Activated CD4-positive, alpha-beta T cell treated with anti-CD3 and anti-CD28 coated beads for 48 hours (primary cell): ENCODE data around the gene ITGB2.

ENCODE experiments used
- DNase-seq: peaks from one replicate; pipeline ENCODE4 v3.0.0-alpha.2; 2020

ITGB2 gene

GRCh38 chr21:44920694-44921604 is at the start of gene ITGB2:
ITGB2 (minus strand) TSS chr21:44920899; CDS start chr21:44910782, 10,117 bp downstream.
- DNase-seq: peak; percentile 80

- no peak for DNase-seq
Observed at GRCh38 chr21:44969931-44970755, 49.4 kb upstream of the ITGB2 start.

- no peak for DNase-seq
Observed at GRCh38 chr21:44969066-44969670, 48.5 kb upstream of the ITGB2 start.

GRCh38 chr21:44967082-44968047 is 46.7 kb upstream of the ITGB2 start:
- no peak for DNase-seq

- no peak for DNase-seq
Observed at GRCh38 chr21:44966135-44967081, 45.7 kb upstream of the ITGB2 start.

GRCh38 chr21:44965251-44966022 is 44.7 kb upstream of the ITGB2 start:
- DNase-seq: peak; percentile 53

- no peak for DNase-seq
Observed at GRCh38 chr21:44964381-44964780, 43.7 kb upstream of the ITGB2 start.

- no peak for DNase-seq
Observed at GRCh38 chr21:44962403-44962966, 41.8 kb upstream of the ITGB2 start.

GRCh38 chr21:44960141-44961092 is 39.7 kb upstream of the ITGB2 start:
- no peak for DNase-seq

GRCh38 chr21:44959376-44960091 is 38.8 kb upstream of the ITGB2 start:
- no peak for DNase-seq

- no peak for DNase-seq
Observed at GRCh38 chr21:44958471-44959191, 37.9 kb upstream of the ITGB2 start.

GRCh38 chr21:44957901-44958451 is 37.3 kb upstream of the ITGB2 start:
- no peak for DNase-seq

- no peak for DNase-seq
Observed at GRCh38 chr21:44957047-44957831, 36.5 kb upstream of the ITGB2 start.

- DNase-seq: no peak
Observed at GRCh38 chr21:44956356-44957046, 35.8 kb upstream of the ITGB2 start.

GRCh38 chr21:44955798-44956175 is 35.1 kb upstream of the ITGB2 start:
- no peak for DNase-seq
